IPS DF 6.9 (cell line): ENCODE measurements around the gene SLC30A2.

Experiments used
- DNase-seq: peaks from one replicate; pipeline ENCODE4 v3.0.0-alpha.2; 2013; ENCODE audit warnings: low read depth, low spot score
- H3K27ac ChIP-seq: one replicate; pipeline ENCODE4 v1.5.1; 2013; ENCODE audit warnings: low read length, control low read depth
- H3K27me3 ChIP-seq: 2 replicates; pipeline ENCODE4 v1.6.1; 2013; ENCODE audit warnings: mild to moderate bottlenecking, low read length; ENCODE audit not compliant: control insufficient read depth, insufficient read depth
- H3K36me3 ChIP-seq: 2 replicates; pipeline ENCODE4 v1.6.1; 2013; ENCODE audit warnings: low read length; ENCODE audit not compliant: control insufficient read depth, insufficient read depth
- H3K4me1 ChIP-seq: 2 replicates; pipeline ENCODE4 v1.6.1; 2013; ENCODE audit warnings: low read length; ENCODE audit not compliant: control insufficient read depth, insufficient read depth
- H3K4me3 ChIP-seq: 2 replicates; pipeline ENCODE4 v1.5.1; 2013; ENCODE audit warnings: mild to moderate bottlenecking, low read length
- H3K9me3 ChIP-seq: 2 replicates; pipeline ENCODE4 v1.6.1; 2013; ENCODE audit warnings: low read length, inconsistent platforms; ENCODE audit not compliant: control insufficient read depth, insufficient read depth
- WGBS: extraction: QIAGEN DNeasy Blood & Tissue Kit; methylation state at CpG from one replicate; pipeline ENCODE4 v1.1.7; 2013; ENCODE audit warnings: mixed read lengths, missing lambda C conversion rate; ENCODE audit not compliant: insufficient read length, insufficient coverage; 5-methylcytosine and 5-hydroxymethylcytosine counted together

The SLC30A2 gene

DNA sequence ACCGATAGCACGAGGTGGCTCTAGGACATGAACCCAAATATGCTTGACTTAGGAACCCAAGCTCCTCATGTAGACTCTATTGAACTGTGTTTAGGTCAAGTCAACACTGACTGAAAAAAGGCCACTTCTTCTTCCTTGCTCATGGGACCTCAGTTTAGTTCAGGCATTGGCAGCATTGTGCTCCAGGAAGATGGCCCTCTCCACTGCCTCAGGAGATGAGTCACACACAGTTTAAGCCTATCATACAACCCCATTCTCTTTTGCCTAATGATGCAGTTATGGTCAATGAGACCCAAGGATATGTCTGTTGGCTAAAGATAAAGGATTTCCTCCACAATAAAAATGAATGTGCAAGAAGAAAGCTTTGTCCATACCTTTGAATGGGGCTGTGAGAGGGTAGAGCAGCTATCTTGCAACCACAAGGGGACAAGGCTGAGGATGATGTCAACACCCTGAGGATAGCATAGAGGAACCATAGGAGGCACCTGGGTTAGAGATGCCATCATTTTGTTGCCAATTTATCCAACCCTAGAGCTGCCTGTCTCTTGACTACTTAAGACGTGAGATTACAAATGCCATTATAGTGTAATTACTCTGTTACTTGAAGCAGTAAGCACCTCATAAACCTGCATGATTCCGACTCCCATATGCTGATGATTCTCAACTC, 24.5 kb upstream of the SLC30A2 start:
- Histone ChIP-seq H3K36me3 (no peaks in the 10 kb centered on the region), H3K27ac (no peak overlapping the region), H3K4me1 (no peaks in the 10 kb centered on the region), H3K27me3 (no peaks in the 10 kb centered on the region), H3K9me3 (no peaks in the 10 kb centered on the region), H3K4me3 (no peak overlapping the region)
- no CpG with 5 or more reads among the region's 4 CpGs for WGBS
- no peak for DNase-seq

DNA sequence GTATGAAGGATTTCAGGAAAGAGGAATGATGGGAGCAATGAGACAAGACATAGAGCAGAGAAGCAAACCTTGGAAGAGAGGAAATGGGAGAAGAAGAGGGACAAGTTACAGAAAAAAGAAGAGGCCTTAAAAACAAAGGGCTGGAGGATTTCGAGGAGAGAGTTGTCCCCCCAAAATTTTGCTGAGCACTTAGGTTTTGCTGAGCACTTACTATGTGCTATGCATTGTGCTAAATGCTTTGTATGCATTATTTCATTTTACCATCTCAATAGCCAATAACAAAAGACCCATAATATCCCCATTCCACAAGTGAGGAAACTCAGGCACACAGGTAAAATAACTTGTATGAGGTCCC, 24.0 kb upstream of the SLC30A2 start:
- whole genome bisulfite sequencing = no CpG with 5 or more reads among the region's 1 CpG
- H3K27me3 ChIP-seq = no peaks in the 10 kb centered on the region
- no peak for DNase-seq
- no peak overlapping the region for H3K4me3 ChIP-seq
- no peaks in the 10 kb centered on the region for H3K9me3 ChIP-seq
- no peaks in the 10 kb centered on the region for H3K36me3 ChIP-seq
- H3K4me1 ChIP-seq = no peaks in the 10 kb centered on the region
- no peak overlapping the region for H3K27ac ChIP-seq

DNA sequence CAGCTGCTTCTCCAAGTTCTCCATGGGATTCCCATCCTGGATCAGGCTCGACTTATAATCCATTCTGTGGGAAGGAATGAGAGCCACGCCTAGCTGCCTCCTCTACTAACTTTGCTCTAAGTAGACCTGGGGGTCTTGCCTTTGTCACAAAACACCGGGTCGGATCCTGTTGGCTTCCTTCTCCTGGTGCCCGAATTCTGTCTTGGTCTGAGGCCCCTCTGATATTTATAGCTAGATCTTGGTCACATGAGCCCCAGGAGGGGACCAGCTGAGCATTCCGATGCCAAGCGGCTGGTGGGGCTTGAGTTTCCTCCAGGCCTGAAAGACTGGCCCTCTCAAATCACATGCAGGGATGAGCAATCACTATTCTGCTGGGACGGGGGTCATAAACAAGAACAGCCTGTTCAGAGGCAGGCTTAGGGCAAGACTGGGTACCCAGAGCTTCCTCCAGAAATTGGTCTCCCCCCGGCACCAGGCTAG, 21.6 kb upstream of the SLC30A2 start, which contains the start of gene TRIM63:
TRIM63 (minus strand) TSS at position 199 of the 480 bp plus-strand sequence; CDS start at position 63, 136 bp downstream.
- no CpG with 5 or more reads among the region's 9 CpGs for WGBS
- Histone ChIP-seq H3K4me3 (no peak within 1 kb of the TSS), H3K36me3 (no peaks in the 10 kb centered on the region), H3K27ac (no peak within 1 kb of the TSS), H3K9me3 (no peaks in the 10 kb centered on the region), H3K27me3 (no peaks in the 10 kb centered on the region), H3K4me1 (no peaks in the 10 kb centered on the region)
- no peak for DNase-seq

DNA sequence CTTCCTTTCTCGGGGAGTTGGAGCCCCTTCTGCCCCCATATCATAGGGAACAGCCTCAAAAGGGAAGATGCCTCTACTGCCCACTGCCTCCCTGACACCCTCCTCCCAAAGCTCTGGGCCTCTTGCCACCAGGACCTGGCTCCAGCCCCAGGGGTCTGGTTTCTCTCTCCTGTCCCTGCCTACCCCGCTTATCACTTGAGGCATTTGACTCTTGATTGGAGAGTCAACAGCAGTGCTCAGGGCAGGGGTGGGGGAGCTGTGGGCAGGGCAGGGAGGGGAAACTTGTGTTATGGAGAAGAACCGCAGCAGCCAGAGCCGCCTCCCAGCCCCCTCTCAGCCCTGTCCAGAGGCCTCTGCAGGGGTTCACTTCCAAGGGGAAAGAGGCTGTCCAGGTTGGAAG, 20.9 kb upstream of the SLC30A2 start:
- WGBS = no CpG with 5 or more reads among the region's 4 CpGs
- H3K36me3 ChIP-seq = no peaks in the 10 kb centered on the region
- H3K4me1 ChIP-seq = no peaks in the 10 kb centered on the region
- no peak overlapping the region for H3K4me3 ChIP-seq
- no peaks in the 10 kb centered on the region for H3K9me3 ChIP-seq
- H3K27me3 ChIP-seq = no peaks in the 10 kb centered on the region
- DNase-seq = no peak
- no peak overlapping the region for H3K27ac ChIP-seq

DNA sequence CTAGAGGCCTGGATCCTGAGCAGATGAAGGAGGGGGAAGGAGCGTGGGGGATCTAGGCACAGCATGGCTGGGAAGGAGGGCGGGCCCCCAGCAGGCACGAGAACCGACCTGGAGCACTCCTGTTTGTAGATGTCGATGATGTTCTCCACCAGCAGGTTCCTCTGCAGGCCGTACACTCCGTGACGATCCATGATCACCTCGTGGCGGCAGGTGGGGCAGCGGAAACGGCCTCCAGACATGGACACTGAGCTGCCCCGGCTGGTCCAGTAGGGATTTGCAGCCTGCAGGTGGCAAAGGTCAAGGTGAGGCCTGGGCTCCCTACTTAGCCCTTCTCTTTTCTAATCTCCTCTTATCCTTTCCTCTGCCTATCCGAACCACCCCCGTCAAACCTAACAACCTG, 20.2 kb upstream of the SLC30A2 start:
- Histone ChIP-seq H3K36me3 (no peaks in the 10 kb centered on the region), H3K27ac (no peak overlapping the region), H3K27me3 (no peaks in the 10 kb centered on the region), H3K4me1 (no peaks in the 10 kb centered on the region), H3K4me3 (no peak overlapping the region), H3K9me3 (no peaks in the 10 kb centered on the region)
- DNase-seq = no peak
- WGBS = no CpG with 5 or more reads among the region's 15 CpGs

DNA sequence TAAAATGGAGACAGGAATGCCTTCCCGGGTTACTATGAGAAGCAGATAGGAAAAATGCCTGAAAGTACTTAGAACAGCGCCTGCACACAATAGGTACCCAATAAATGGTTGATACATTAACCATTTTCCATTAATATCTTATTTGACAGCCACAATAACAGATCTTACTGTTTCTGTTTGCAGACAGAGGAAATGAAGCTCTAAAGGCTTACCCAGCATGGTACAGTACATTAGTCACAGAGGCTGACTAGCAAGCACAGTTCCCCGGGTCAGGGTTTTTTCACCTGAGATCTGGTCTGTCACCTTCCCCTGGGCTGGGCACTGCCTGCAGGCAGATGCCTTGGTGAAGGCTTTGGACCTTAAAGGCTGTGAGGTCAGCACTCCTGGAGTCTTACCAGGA, 18.6 kb upstream of the SLC30A2 start:
- no peak for DNase-seq
- H3K27me3 ChIP-seq = no peaks in the 10 kb centered on the region
- WGBS = no CpG with 5 or more reads among the region's 3 CpGs

DNA sequence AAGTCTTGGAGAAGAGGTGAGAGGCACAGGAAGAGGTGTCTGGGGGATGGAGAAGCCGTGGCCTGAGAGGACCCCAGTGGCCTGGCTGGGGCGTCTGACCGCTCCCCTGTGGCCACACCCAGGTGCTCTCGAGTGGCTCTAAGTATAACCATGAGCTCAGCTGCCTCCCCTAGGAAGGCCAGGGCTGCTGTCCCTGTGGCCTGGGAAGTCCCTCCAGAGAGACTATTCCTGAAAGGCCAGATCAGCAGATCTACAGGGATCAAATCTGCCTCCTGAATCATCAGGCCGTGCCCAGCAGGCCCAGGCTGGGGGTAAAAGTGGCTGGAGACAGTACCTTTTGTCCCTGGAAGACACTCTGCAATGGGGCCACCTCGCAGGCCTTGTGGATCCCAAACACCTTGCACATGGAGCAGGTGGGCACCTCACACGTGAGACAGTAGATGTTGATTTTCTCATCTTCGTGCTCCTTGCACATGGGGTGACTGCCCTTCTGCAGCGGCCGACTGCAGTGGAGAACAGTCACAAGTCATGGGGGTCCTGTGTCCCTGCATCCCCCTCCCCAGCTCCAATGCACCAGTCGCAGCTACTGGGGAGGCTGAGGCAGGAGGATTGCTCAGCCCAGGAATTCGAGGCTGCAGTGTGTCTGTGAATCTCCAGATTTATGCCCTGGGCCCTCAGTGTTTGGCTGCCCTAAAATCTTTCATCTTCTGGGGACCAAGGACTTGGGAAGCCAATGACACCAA, 15.1 kb upstream of the SLC30A2 start:
- Histone ChIP-seq H3K36me3 (no peaks in the 10 kb centered on the region), H3K4me3 (no peak overlapping the region), H3K27me3 (no peaks in the 10 kb centered on the region), H3K27ac (no peak overlapping the region), H3K9me3 (no peaks in the 10 kb centered on the region), H3K4me1 (no peaks in the 10 kb centered on the region)
- DNase-seq = no peak
- WGBS = no CpG with 5 or more reads among the region's 12 CpGs

More for the DNA sequence above, 18.6 kb upstream of the SLC30A2 start:
- no peak overlapping the region for H3K4me3 ChIP-seq
- H3K4me1 ChIP-seq = no peaks in the 10 kb centered on the region
- H3K27ac ChIP-seq = no peak overlapping the region
- H3K9me3 ChIP-seq = no peaks in the 10 kb centered on the region
- no peaks in the 10 kb centered on the region for H3K36me3 ChIP-seq

DNA sequence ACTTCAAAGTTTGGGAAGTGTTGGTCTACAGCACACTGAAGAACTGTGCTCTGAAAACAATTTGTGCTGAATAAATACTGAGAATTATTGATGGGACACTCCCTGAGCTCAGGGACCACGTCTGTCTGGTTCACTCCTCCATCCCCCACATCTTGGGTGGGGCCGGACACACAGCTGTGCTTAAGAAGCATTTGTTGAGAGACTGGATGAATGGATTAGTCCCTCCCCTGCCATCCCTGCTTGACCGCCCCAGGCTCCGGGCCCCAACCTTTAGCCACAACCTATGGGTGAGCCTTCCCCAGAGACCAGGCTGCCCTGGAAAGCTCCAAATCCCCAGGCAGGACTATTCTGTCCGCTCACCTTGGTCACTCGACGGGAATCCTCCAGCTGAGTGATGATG, 14.0 kb upstream of the SLC30A2 start:
- Histone ChIP-seq H3K9me3 (no peaks in the 10 kb centered on the region), H3K36me3 (no peaks in the 10 kb centered on the region), H3K27ac (no peak overlapping the region), H3K27me3 (no peaks in the 10 kb centered on the region), H3K4me1 (no peaks in the 10 kb centered on the region), H3K4me3 (no peak overlapping the region)
- no CpG with 5 or more reads among the region's 7 CpGs for WGBS
- no peak for DNase-seq

DNA sequence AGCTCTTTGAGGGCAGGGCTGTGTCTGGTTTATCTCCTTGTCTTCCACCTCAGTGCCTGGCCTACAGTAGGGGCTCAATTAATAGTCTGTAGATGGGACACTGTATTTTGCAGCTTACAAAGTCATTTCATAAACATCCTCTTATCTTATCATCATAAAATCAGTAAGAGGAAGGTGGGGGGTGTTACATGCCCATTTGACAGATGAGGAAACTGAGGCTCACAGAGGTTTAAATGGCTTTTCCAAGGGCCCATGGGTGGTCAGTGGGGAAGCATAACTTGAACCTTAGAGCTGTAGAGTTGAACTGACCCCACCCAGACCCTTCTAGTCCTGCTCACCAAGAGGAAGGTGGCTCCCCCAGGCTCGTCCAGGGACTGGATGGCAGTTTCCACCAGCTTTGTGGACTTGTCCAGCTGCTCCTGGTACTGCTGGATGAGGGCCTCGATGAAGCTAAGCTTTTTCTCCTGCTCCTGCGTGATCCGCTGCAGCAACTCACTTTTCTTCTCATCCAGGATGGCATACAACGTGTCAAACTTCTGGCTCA, 12.2 kb upstream of the SLC30A2 start:
- no CpG with 5 or more reads among the region's 5 CpGs for WGBS
- Histone ChIP-seq H3K36me3 (no peaks in the 10 kb centered on the region), H3K4me3 (no peak overlapping the region), H3K27ac (no peak overlapping the region), H3K4me1 (no peaks in the 10 kb centered on the region), H3K9me3 (no peaks in the 10 kb centered on the region), H3K27me3 (no peaks in the 10 kb centered on the region)
- DNase-seq = no peak

DNA sequence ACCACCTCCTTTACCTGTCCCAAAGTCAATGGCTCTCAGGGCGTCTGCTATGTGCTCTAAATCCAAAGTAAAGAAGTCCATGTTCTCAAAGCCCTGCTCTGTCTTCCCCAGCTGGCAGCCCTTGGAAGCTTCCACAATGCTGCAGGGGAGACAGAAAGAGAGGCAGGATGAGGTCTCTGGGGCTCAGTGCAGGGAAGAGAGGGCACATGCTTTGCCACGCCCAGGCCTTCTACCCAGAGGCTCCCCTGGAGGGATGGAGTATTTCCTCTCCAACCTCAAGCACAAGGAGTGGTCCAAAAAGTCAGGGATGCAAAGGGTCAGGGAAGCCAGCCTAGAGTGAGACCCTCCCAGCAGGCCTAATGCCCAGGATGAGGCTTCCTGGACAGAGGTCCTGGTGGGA, 11.3 kb upstream of the SLC30A2 start:
- no peak overlapping the region for H3K4me3 ChIP-seq
- no peak overlapping the region for H3K27ac ChIP-seq
- no CpG with 5 or more reads among the region's 2 CpGs for WGBS
- no peaks in the 10 kb centered on the region for H3K36me3 ChIP-seq
- H3K27me3 ChIP-seq = no peaks in the 10 kb centered on the region
- no peak for DNase-seq
- no peaks in the 10 kb centered on the region for H3K4me1 ChIP-seq
- no peaks in the 10 kb centered on the region for H3K9me3 ChIP-seq
